Stimulated activated CD4-positive, alpha-beta T cell treated with anti-CD3 and anti-CD28 coated beads, Interleukin-2, amount 100 ng/mL, for 4 hours (primary cell): ENCODE measurements around the gene UBAC1.
"Not testable (repeated sequence)": the region's sequence is repeated elsewhere in the genome, so short reads cannot be mapped to it uniquely, and the experiment has no call there.

ENCODE experiments used
- DNase-seq: peaks from one replicate; pipeline ENCODE4 v3.0.0-alpha.2; 2020; ENCODE audit warnings: low read depth

UBAC1 gene

DNA sequence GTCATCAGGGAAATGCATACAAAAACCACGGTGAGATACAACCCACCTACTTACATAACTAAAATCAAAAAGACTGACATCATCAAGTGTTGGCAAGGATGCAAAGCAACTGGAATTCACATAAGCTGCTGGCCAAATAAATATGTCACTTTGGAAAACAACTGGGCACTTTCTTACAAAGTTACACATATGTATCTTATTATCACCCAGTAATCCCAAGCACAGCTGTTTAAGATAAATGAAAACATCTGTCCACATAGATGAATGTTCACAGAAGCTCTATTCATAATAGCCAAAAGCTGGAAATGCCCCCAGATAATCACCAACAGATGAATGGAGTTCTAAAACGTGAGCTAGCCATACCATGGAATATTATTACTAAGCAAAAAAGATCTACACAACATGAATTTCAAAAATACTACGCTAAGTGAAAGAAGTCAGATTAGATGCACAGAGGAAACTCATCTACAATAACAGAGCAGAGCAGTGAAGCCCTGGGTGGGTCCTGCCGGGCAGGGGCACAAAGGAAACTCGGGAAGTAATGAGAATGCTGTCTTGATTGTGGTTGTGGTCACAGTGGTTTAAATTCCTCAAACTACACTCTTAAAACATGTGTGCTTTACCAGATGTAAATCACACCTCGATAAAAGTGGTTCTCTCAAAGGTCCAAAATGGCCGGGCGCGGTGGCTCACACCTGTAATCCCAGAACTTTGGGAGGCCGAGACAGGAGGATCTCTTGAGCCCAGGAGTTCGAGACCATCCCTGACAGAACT lies 62.4 kb downstream of the UBAC1 start:
- DNase-seq = no peak

DNA sequence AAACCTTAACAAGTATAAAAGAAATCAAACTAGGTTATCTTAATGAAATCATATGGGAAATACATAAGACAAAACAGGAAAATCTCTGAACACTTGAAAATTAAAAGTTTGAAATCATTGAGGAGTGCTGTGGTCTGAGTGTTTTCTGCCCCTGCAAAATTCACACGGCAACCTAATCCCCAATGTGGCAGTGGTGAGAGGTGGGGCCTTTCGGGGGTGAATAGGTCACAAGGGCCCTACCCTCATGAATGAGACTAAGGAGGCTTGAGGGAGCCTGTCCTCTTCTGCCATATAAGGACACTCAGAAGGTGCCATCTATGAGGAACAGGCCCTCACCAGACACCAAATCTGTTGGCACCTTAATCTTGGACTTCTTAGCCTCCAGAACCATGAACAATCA lies 64.5 kb downstream of the UBAC1 start:
- DNase-seq = no peak

DNA sequence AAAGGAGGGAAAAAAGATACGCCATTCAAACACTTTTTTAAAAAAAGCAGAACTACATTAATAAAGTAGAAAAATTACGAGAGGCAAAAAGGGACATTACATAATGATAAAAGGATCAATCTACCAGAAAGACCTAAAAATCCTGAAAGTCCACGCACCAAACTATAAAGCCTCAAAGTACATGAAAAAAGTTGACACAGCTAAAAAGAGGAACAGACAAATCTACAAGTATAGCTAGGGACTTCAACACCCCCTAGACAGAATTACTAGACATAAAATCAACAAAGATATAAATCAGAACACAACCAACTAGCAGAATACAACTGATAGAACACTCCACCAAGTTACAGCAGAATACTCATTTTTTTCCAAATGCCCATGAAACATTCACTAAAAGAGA lies 65.0 kb downstream of the UBAC1 start:
- no peak for DNase-seq

DNA sequence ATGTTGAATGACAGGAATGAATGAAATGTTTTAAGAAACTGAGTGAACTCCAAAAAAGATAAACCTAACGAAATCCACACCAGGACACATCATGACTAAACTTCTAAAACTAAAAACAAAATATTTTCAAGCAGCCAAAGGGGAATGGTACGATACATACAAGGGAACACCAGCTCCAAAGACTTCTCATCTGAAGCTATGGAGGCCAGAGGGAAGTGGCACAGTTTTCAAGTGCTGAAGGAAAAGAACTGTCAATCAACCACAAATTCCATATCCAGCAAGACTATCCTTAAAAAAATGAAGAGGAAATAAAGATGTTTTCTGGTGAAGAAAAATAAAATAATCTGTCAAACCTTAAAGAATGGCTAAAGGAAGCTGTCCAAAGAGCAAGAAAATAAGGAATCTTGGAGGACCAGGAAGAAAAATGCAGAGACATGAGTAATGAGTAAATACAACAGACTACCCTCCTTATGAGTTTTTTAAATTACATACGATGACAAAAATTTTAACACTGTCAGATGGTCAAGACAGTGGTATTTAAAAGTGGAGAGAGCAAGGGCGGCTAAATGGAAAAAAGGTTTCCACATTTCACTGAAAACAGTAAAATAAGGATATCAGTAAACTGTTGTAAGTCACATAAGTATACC lies 65.8 kb downstream of the UBAC1 start:
- DNase-seq = no peak

DNA sequence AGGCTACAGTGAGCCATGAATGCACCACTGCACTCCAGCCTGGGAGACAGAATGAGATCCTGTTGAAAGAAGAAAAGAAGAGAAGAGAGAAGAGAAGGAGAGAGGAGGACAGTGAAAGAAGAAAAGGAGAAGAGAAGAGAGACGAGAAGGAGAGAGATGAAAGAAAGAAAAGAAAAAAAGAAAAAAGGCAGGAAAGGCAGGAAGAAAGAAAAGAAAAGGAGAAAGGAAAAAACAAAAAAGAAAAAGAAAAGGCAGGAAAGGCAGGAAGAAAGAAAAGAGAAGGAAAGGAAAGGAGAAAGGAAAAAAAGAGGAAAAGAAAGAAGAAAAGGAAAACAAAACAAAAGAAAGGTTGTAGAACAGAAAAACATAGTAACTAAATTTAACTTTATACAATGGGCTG lies 68.1 kb downstream of the UBAC1 start:
- DNase-seq = no peak

DNA sequence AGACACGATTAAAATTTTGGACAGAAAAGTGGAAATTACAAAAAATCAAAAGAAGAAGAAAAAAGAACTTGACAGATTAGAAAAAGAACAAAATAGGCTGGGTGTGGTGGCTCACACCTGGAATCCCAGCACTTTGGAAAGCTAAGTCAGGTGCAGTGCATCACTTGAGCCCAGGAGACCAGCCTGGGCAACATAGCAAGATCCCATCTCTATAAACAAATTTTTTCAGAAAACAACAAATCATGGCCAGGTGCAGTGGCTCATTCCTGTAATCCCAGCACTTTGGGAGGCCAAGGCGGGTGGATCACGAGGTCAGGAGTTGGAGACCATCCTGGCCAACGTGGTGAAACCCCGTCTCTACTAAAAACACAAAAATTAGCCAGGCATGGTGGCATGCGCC lies 68.8 kb downstream of the UBAC1 start:
- DNase-seq = not testable (repeated sequence)

DNA sequence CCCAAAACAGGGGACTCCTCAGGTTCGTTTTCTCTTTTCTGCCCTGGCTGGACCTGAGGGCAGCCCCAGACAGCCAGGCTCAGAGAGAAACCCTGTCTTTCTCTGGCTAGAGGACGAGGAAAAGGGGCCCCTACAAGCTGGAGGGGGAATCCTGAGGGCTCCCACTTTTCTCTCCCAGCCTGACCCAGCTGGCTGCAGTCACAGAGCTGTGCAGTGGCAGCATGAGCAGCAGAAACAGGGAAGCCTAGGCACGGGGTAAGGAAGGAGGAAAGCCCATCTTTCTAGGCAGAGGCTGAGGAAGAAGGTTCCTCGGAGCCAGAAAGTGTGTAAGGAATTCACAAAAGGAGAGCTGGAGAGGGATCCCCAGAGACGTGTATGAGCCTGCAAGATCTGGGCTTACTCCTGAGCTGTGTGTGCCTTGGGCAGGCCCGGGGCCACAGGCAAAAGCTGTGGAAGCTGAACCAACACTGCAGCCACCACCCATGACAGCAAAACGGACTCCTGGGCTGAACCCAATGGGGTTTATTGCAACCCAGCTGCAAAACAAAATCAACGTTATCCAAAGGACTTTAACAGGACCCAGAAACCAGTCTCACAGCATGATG lies 70.0 kb downstream of the UBAC1 start:
- no peak for DNase-seq

DNA sequence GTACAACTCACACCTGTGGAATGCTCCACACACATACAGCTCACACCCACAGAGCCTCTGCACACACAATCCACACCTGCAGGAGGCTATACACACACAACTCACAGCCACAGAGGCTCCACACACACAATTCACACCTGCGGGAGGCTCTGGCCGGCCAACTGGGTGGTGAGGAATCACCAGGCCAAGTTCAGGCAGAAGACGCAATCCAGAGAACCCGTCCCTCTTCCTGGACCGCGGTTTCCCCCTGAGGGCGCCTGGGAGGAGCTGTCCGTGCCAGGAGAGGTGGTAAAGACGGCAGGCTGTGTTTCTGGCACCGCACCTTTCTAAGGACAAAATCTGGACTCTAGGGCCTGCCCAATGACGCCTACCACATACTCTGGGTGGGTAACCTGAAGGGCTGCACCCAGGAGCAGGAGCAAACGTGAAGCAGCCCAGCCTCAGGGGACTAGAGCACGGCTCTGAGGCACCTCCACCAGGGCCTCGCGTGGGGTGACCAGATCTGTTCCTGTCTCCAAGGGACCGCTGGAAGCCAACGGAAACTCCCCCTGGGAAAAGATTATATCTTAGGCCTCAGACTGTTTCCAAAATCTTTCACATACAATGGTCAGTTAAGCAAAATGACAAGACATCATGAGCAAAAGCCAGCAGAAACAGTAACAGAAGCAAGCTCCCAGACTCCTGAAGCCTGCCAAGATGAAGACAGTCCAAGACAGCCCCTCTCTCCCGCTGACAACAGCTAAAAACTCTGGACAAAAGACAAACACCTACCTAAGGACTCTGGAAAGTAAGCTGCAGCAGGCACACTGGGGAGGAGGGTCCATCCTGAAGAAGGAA lies 70.8 kb downstream of the UBAC1 start:
- DNase-seq = no peak

DNA sequence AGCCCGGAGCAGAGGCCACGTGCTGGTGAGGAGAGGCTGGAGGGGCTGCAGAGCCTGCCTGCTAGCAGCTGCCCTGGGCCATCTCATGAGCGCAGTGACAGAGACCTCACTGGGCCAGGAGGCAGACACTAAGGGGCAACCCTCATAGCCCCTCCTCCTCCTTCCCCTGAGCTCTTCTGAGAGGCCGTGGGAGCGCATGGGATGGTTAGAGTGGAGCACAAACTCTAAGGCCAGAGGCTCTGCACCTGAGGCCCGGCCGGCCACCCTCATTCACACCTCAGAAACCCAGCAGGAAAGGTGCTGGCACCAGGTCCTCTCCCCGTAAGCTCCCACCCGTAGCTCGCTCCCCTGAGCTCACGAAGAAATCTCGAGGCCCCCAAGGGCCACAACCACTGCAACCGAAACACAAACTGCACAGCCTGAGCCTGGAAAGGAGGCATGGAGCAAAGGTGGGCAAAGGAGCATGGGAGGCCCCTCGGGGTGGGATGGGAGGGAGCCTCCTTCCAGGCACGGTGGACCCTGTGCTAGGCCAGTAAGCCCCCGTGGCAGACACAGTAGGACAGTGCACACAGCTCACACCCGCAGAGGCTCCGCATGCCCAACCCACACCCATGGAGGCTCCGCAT lies 71.5 kb downstream of the UBAC1 start:
- no peak for DNase-seq

DNA sequence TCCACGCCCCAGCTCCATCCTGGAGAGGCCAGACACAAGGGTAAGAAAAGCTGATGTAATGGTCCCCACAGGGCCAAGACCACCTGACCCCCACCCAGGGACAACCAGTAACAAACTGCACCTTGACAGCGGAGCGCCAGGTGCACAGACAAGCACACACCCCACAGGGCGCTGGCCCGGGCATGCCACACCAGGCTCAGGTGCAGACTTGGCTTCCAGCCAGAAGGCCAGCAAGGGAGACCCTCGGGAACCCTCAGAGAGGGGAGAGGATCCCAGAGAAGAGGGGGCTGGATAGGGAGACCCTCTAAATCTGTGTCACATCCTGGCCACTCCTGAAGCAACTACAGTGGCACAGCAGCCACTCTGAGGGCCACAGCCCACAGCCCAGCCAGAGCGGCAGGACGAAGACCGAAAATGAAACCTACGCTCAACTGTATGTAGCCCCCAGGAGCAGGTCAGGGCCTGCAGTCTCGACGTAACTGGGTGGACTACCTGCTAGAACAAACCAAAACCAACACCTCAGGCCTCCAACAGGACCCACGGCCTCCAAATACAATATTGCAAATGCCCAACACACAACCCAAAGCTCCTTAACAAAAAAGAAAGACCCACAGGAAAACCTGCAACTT lies 72.3 kb downstream of the UBAC1 start:
- DNase-seq = no peak

DNA sequence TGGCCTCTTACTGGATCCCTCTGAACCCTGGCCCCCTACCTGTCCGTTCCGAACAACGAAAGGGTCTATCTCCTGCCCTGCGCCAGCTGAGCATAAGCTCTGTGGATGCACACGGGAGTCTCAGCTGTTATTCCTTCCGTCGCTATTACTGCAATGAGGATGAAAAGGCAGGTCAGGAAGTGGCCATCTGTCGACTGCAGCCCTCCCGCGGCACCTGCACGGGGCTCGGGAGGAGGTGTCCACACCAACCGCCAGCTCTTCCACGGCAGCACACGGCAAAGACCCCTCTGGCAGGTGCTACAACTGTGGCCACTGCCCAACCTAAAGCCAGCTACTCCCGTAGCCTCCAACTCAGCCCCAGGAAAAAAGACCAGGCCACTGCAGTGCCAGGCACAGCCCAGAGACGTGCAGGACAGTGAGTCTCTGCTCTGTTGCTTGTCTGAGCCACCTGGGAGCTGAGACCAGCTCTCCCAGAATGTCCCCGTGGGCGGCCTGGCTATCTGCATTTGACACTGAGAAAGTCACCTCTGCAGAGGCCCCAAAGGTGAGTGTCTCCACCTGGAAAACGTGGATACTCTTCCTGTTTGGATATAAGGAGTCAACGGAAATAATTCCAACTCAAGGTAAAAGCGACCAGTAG lies 72.9 kb downstream of the UBAC1 start:
- DNase-seq = no peak

DNA sequence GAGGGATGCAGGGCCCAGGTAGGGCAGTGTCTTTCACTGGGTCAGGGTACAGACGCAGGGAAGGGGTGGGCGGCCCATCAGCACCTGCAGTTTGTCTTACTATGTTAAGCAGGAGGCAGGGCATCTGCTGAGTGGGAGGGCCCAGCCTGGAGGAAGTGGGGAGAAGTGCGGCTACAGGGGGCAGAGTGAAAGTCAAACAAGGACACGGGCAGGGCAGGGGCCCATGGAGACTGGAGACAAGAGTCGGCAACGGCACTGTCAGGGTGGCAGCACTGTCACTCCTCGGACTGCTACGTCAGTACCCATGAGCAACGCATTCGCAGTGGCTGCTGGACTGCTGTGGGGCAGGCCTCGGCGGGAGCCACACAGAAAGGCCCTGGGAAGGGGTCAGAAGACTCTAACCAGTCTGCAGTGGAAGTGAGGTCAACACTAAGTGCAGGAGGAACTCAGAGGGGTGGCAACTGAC lies 73.6 kb downstream of the UBAC1 start:
- DNase-seq = no peak

DNA sequence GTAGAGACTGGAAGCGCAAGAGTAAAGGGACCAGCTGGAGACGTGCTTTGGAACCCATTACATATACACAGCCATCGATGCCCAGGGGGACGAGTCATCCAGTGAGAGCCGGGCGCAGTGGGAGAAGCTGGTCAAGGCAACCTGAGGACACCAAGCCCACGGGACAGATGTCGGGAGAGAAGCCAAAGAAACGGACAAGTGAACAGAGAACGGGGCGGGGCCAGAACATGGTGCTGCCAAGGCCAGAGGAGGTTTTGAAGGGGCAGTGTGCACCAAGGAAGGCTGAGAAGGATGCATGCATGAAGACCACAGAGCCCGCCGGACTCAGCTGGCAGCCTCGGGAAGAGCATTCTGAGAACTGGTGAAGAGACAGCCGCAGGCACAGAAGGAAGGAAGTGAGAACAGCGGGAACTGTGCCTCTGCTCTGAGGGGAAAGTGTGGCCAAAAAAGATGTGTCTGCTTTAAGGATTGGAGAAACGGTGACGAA lies 74.1 kb downstream of the UBAC1 start:
- no peak for DNase-seq

DNA sequence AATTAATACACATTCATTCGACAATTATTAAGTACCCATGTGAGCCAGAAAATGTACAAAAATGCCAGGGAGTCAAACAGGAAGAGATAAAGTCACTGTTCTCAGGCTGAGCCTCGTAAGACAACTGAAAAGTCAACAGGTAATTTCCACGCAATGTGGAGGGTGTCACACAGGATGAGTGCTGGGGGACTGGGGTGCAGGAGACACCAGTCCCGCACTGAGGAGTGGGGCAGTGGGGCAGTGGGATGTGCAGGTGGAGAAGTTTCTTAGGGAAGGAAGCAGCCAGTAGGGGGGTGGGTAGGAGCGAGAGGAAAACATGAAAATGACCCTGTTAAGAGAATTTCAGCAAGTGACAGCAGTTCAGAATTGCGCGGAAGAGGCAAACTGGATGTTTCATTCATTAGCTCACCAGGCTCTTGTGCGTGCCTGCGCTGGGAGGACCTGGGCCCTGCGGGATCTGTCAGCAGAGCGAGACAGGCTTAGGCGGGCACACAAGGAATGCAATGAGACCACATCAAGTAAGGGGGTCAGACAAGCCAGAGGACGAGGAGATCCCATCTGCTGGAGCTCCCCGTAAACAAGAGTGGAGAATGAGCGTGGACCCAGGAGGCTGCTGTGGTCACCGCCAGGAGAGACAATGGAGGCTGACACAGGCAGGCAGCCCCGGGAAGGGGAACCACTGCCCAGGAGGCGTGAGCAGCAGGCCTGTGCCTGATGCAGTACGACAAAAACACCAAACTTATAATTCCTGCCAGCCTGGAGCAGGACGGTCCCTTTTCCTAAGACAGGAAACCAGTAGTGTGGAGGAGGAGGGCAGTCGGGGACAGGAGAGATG lies 74.8 kb downstream of the UBAC1 start:
- DNase-seq = no peak

DNA sequence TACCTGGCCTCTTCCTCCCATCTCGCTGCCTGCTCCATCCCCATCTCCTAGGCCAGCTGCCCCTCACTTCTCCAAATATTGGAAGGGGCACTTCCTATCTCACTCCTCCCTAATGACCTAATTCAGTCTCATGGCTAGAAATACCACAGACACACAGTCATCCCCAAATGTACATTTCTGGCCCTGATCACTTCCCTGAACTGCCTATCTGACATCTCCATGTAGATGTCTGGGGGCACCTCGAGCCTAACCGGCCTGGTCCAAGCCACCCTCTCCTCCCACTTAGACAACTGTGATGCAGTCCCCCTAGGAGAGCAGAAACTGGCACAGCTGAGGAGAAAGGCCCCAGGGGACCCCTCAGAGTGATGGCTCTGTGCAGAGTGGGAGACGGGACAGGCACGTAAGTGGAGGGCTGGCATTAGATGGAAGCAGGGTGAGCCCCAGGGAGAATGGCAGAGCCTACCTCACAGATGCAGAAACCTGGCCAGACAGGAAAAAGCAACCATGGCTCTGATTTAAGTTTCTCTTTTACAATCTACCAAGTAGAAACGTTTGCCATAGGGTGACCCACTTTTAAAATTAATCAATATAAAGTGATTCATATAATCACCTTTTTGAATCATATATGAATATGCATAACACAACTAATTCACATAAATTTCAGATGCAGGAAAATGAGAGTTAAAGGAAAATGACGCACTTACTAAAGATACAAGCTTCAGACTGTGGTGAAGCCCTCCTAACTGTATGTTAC lies 75.9 kb downstream of the UBAC1 start:
- DNase-seq = no peak

DNA sequence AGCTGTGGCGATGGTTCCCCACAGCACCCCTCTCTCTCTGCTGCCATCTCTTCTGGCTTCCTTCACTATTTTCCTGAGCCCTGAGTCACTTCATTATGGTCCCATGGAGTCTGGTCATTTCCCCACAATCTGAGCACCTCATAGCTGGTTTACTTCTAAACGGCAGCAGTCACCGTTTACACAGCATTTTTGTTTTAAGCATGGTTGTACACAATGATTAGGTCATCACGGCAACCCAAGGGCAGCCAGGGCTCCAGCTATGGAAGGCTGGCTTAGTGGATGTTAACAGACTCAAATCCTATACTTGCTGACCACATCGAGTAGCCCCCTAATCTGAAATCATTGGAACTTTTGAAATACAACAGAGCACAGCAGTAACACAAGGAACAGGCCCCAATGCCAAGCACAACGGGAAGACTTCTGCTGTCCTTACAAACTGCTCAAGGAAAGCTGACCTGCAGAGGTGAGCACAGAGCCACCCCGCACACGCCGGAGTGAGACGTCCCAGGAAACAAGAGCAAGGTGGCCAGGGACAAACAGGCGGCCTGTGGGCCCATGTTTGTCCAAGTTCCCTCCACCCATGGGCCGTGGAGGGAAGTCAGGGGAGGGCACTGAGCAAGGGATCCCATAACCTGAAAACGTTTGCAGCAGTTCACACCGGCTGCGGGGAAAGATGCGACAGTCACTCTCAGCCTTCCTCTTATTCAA lies 76.7 kb downstream of the UBAC1 start:
- no peak for DNase-seq

DNA sequence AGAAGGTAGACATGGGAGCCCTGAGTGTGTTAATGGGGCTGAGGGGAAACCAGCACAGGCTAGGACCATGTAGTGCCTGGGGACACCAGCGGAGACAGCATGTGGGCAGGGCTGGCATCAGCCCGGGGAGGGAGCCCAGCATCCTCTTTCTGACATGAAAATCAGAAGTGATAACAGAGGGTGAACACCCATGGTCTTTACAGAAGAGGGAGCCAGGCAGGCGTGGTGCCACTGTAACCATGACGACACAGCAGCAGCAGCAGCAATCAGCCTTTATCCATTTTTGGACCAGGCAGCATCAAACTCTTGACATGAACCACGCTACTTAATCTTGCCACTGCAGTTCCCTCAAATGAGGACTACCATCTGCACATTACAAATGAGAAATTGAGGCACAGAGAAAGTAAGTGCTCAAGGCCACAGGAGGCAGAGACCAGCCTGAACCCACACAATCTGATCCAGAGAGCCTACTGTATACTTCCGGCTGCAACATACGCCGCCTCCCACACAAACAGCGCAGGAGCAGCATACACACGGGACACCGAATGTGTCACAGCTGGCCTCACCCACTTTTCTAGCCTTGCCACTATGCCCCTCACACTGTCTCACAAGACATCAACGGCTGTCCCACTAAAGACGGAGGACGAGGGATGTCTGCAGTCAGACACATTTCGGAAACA lies 77.6 kb downstream of the UBAC1 start:
- DNase-seq = no peak
